ENCODE measurements around the gene SEMA3A. TPM values are rescaled to one million over a fixed set of nuclear protein-coding genes. Genes with fewer than 3 reads are reported as not detected.
A peak's percentile ranks its signal among the peaks of the same experiment; 100 is the strongest.

The SEMA3A gene
- total RNA-seq, 1 experiment from 2014 or later: 43.3 TPM

- no peak for ATAC-seq
- Histone ChIP-seq H3K27me3 (ENCODE audit: control insufficient read depth, insufficient read depth, low read length) (no peaks in the 10 kb centered on the region), H3K27ac (ENCODE audit: low read length) (no peak overlapping the region), H3K4me3 (ENCODE audit: low read depth in 2 of 2, low read length in 2 of 2) (no peak overlapping the region), H3K9me3 (ENCODE audit: control insufficient read depth, insufficient read depth, low read depth, low read length) (no peaks in the 10 kb centered on the region), H3K4me1 (ENCODE audit: control insufficient read depth, insufficient read depth, low read length) (peaks cover 6% of the 10 kb centered on the region; the same call in 1 of the 2 replicates), H3K36me3 (ENCODE audit: control insufficient read depth, insufficient read depth, low read length) (no peaks in the 10 kb centered on the region; the same call in 1 of the 2 replicates)
- intact Hi-C loops (cut with micrococcal nuclease; ENCODE audit: unreplicated experiment) (no loop called here), in situ Hi-C loops (cut with HindIII; ENCODE audit: low pct_unique_long_range_greater_than_20kb, low sequenced_read_pairs) (no loop called here)
- TF ChIP-seq POLR2AphosphoS5 (IDR thresholded peaks at IDR 0.05; ENCODE audit: low read depth, low read length) (no peak), TCF7L2 (IDR thresholded peaks at IDR 0.05; ENCODE audit: low read depth, low read length) (no peak), SIN3A (IDR thresholded peaks at IDR 0.05; ENCODE audit: borderline replicate concordance, insufficient read depth, low read depth, low read length) (no peak), REST (IDR thresholded peaks at IDR 0.05; ENCODE audit: insufficient read depth in 1 of 2, low read depth in 2 of 2, low read length in 1 of 2) (no peak), CTCF (IDR thresholded peaks at IDR 0.05) (no peak)
- BruUV-seq (replicated peaks): no TSS peak
- ChIA-PET CTCF (no interaction called here), POLR2A (no interaction called here)
- DNase-seq (ENCODE audit: low read depth, low spot score): no peak
Observed at GRCh38 chr7:84107259-84107658, 87.3 kb downstream of the SEMA3A start.

- no peak for DNase-seq (ENCODE audit: low read depth, low spot score)
- no peak for ATAC-seq
- Histone ChIP-seq H3K36me3 (ENCODE audit: control insufficient read depth, insufficient read depth, low read length) (no peaks in the 10 kb centered on the region; the same call in 1 of the 2 replicates), H3K4me1 (ENCODE audit: control insufficient read depth, insufficient read depth, low read length) (peaks cover 6% of the 10 kb centered on the region; the same call in 1 of the 2 replicates), H3K9me3 (ENCODE audit: control insufficient read depth, insufficient read depth, low read depth, low read length) (no peaks in the 10 kb centered on the region), H3K27me3 (ENCODE audit: control insufficient read depth, insufficient read depth, low read length) (no peaks in the 10 kb centered on the region), H3K27ac (ENCODE audit: low read length) (peak overlapping the region; percentile 23; the same call in 1 of the 2 replicates), H3K4me3 (ENCODE audit: low read depth in 2 of 2, low read length in 2 of 2) (no peak overlapping the region)
- CTCF ChIA-PET: no interaction called here
- POLR2A ChIA-PET: no interaction called here
- intact Hi-C loops (cut with micrococcal nuclease; ENCODE audit: unreplicated experiment): no loop called here
- BruUV-seq (replicated peaks): no TSS peak
- no peak for TF ChIP-seq CTCF (IDR thresholded peaks at IDR 0.05)
- no peak for TF ChIP-seq REST (IDR thresholded peaks at IDR 0.05; ENCODE audit: insufficient read depth in 1 of 2, low read depth in 2 of 2, low read length in 1 of 2)
- TF ChIP-seq TCF7L2 (IDR thresholded peaks at IDR 0.05; ENCODE audit: low read depth, low read length): no peak
- TF ChIP-seq POLR2AphosphoS5 (IDR thresholded peaks at IDR 0.05; ENCODE audit: low read depth, low read length): no peak
- no peak for TF ChIP-seq SIN3A (IDR thresholded peaks at IDR 0.05; ENCODE audit: borderline replicate concordance, insufficient read depth, low read depth, low read length)
- in situ Hi-C loops (cut with HindIII; ENCODE audit: low pct_unique_long_range_greater_than_20kb, low sequenced_read_pairs): no loop called here
Observed at GRCh38 chr7:84106291-84106690, 88.3 kb downstream of the SEMA3A start.

Data from Panc1 (cell line).